Measurements from ENCODE around the gene ANKLE1. TPM values are rescaled to one million over a fixed set of nuclear protein-coding genes. Genes with fewer than 3 reads are reported as not detected.

Gene ANKLE1
- total RNA-seq, 1 donor from 2014 or later: 0.99 TPM

DNA sequence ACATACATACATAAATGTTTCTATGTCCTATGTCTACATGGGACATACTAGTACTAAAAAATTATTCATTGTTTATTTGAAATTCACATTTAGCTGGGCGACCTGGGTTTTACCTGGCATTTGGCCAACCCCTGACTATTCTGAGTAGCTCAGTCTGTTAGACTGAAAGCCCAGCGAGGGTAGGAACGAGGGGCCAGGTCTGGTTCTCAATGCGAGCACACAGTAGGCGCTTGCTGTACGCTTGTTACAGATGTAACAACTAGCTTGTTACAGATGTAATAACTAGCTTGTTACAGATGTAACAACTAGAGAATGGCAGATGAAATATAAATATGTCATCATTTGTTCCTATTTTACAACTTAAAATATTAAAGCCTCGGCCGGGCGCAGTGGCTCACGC lies 53.9 kb downstream of the ANKLE1 start:
- DNase-seq (ENCODE audit: extremely low spot score, unreplicated experiment): no peak
- H3K4me1 Mint-ChIP-seq (ENCODE audit: unreplicated experiment): peaks cover 23% of the 10 kb centered on the region
- H3K27ac Mint-ChIP-seq (ENCODE audit: unreplicated experiment): peak overlapping the region; percentile 68
- H3K27me3 Mint-ChIP-seq (ENCODE audit: unreplicated experiment): no peaks in the 10 kb centered on the region
- no peaks in the 10 kb centered on the region for H3K9me3 Mint-ChIP-seq (ENCODE audit: unreplicated experiment)
- TF ChIP-seq, protein P1, sequence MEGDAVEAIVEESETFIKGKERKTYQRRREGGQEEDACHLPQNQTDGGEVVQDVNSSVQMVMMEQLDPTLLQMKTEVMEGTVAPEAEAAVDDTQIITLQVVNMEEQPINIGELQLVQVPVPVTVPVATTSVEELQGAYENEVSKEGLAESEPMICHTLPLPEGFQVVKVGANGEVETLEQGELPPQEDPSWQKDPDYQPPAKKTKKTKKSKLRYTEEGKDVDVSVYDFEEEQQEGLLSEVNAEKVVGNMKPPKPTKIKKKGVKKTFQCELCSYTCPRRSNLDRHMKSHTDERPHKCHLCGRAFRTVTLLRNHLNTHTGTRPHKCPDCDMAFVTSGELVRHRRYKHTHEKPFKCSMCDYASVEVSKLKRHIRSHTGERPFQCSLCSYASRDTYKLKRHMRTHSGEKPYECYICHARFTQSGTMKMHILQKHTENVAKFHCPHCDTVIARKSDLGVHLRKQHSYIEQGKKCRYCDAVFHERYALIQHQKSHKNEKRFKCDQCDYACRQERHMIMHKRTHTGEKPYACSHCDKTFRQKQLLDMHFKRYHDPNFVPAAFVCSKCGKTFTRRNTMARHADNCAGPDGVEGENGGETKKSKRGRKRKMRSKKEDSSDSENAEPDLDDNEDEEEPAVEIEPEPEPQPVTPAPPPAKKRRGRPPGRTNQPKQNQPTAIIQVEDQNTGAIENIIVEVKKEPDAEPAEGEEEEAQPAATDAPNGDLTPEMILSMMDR (IDR thresholded peaks at IDR 0.05): no peak
- H3K4me3 Mint-ChIP-seq (ENCODE audit: unreplicated experiment): peak overlapping the region; percentile 86
- no peaks in the 10 kb centered on the region for H3K36me3 Mint-ChIP-seq (ENCODE audit: unreplicated experiment)

Other genes with a start within 250 kb of the ANKLE1 start
- gene HAUS8, start 206.4 kb upstream of the ANKLE1 start, total RNA-seq: 9.2 and 11.6 TPM in 2 replicates
- gene MYO9B, start 206.1 kb upstream of the ANKLE1 start, total RNA-seq: 93.3 and 94.3 TPM in 2 replicates
- gene USE1, start 66.5 kb upstream of the ANKLE1 start, total RNA-seq: 36.1 and 37.5 TPM in 2 replicates
- gene OCEL1, start 55.7 kb upstream of the ANKLE1 start, total RNA-seq: 24.8 and 28.5 TPM in 2 replicates
- 43.9 and 44.2 TPM in 2 replicates for gene NR2F6, start 36.0 kb upstream of the ANKLE1 start, total RNA-seq
- not detected in 2 replicates for gene USHBP1, start 17.2 kb upstream of the ANKLE1 start, total RNA-seq
- 92.5 and 93.7 TPM in 2 replicates for gene BABAM1, start 14.5 kb upstream of the ANKLE1 start, total RNA-seq
- gene ABHD8, start 21.5 kb downstream of the ANKLE1 start, total RNA-seq: 5.0 and 6.1 TPM in 2 replicates
- 66.9 and 78.8 TPM in 2 replicates for gene MRPL34, start 24.0 kb downstream of the ANKLE1 start, total RNA-seq
- gene DDA1, start 27.7 kb downstream of the ANKLE1 start, total RNA-seq: 46.3 and 50.0 TPM in 2 replicates
- 17.7 and 21.9 TPM in 2 replicates for gene ANO8, start 53.0 kb downstream of the ANKLE1 start, total RNA-seq
- gene GTPBP3, start 55.7 kb downstream of the ANKLE1 start, total RNA-seq: 27.2 and 28.9 TPM in 2 replicates
- 0.26 TPM in 1 of 2 replicates, not detected in the other for gene PLVAP, start 95.4 kb downstream of the ANKLE1 start, total RNA-seq
- gene CCDC194, start 112.3 kb downstream of the ANKLE1 start, total RNA-seq: not detected in 2 replicates
- gene BST2, start 123.7 kb downstream of the ANKLE1 start, total RNA-seq: 1.8 and 2.3 TPM in 2 replicates
- 59.2 and 63.2 TPM in 2 replicates for gene MVB12A, start 138.1 kb downstream of the ANKLE1 start, total RNA-seq
- gene TMEM221, start 166.8 kb downstream of the ANKLE1 start, total RNA-seq: 0.30 and 0.55 TPM in 2 replicates
- not detected in 2 replicates for gene NXNL1, start 179.0 kb downstream of the ANKLE1 start, total RNA-seq
- 12.5 and 14.8 TPM in 2 replicates for gene SLC27A1, start 188.6 kb downstream of the ANKLE1 start, total RNA-seq
- gene PGLS, start 229.7 kb downstream of the ANKLE1 start, total RNA-seq: 112 and 115 TPM in 2 replicates

Measured in osteocyte (in vitro differentiated cells).